ENCODE data around the gene DENND10. TPM values are rescaled to one million over a fixed set of nuclear protein-coding genes. Genes with fewer than 3 reads are reported as not detected.

The DENND10 gene
- total RNA-seq, 6 experiments from 2014 or later: 24.0 to 46.4 (median 36.1) TPM

DNA sequence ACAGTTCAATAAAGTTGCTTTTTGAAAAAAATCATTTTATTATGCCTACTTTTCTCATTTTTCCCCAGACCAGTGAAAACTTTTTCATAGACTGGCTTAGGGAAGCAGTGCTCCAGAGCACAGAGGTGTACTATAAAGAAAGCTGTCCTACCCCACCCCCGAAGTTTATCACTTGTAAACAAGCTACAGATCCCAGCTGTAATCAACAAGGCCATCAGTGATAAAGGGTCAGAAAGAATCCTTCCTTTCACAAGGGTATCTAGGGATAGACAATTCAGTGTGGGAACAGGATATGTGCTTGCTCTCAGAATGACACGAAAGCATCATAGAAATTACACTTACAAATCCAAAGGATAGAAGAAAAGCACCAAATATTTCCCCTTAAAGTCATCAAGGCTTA is 70.2 kb downstream of the DENND10 start:
- no peak for ATAC-seq
- TF ChIP-seq, protein P1, sequence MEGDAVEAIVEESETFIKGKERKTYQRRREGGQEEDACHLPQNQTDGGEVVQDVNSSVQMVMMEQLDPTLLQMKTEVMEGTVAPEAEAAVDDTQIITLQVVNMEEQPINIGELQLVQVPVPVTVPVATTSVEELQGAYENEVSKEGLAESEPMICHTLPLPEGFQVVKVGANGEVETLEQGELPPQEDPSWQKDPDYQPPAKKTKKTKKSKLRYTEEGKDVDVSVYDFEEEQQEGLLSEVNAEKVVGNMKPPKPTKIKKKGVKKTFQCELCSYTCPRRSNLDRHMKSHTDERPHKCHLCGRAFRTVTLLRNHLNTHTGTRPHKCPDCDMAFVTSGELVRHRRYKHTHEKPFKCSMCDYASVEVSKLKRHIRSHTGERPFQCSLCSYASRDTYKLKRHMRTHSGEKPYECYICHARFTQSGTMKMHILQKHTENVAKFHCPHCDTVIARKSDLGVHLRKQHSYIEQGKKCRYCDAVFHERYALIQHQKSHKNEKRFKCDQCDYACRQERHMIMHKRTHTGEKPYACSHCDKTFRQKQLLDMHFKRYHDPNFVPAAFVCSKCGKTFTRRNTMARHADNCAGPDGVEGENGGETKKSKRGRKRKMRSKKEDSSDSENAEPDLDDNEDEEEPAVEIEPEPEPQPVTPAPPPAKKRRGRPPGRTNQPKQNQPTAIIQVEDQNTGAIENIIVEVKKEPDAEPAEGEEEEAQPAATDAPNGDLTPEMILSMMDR (IDR thresholded peaks at IDR 0.05): no peak
- TF ChIP-seq POLR2A (IDR thresholded peaks at IDR 0.05): no peak
- Histone ChIP-seq H3K27ac (no peak overlapping the region), H3K4me1 (peaks cover 0 to 10% (median 3%) of the 10 kb centered on the region in 4 donors), H3K27me3 (no peaks in the 10 kb centered on the region), H3K4me3 (no peak overlapping the region), H3K36me3 (peaks cover 0 to 48% (median 26%) of the 10 kb centered on the region in 4 donors), H3K9me3 (no peaks in the 10 kb centered on the region)
- WGBS (ENCODE audit: insufficient coverage, low coverage, low lambda C conversion rate, missing lambda C conversion rate): 59% methylated on average over 2 of the region's 2 CpGs
- intact Hi-C loops (cut with DNase I): no loop called here
- DNase-seq: no peak

DNA sequence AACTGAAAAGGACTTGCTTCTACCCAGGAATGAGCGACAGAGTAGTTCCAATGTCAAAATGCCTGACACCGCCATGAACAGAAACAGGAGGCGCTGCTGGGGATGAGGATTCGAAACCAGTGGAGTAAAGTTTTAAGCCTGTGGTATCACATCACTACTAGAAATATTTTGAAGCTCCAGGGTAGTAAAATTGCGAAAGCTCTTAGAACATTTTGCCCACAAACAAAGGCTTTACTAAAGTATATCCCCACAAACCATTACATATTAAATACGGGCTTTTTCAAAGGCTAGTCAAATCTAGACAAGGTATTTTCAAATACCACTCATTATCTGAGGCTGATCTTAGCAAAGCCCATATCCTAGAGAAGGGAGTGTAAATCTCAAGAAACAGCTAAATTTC is 72.3 kb downstream of the DENND10 start:
- peaks cover 0 to 10% (median 3%) of the 10 kb centered on the region in 4 donors for H3K4me1 ChIP-seq
- H3K27ac ChIP-seq: no peak overlapping the region
- ATAC-seq (no peak), DNase-seq (no peak)
- no peaks in the 10 kb centered on the region for H3K27me3 ChIP-seq
- intact Hi-C loops (cut with DNase I): no loop called here
- WGBS (ENCODE audit: insufficient coverage, low coverage, low lambda C conversion rate, missing lambda C conversion rate): 79% methylated on average over 6 of the region's 6 CpGs
- peaks cover 0 to 37% (median 20%) of the 10 kb centered on the region in 4 donors for H3K36me3 ChIP-seq
- no peak overlapping the region for H3K4me3 ChIP-seq
- no peak for TF ChIP-seq POLR2A (IDR thresholded peaks at IDR 0.05)
- TF ChIP-seq, protein P1 (IDR thresholded peaks at IDR 0.05): no peak
- no peaks in the 10 kb centered on the region for H3K9me3 ChIP-seq

DNA sequence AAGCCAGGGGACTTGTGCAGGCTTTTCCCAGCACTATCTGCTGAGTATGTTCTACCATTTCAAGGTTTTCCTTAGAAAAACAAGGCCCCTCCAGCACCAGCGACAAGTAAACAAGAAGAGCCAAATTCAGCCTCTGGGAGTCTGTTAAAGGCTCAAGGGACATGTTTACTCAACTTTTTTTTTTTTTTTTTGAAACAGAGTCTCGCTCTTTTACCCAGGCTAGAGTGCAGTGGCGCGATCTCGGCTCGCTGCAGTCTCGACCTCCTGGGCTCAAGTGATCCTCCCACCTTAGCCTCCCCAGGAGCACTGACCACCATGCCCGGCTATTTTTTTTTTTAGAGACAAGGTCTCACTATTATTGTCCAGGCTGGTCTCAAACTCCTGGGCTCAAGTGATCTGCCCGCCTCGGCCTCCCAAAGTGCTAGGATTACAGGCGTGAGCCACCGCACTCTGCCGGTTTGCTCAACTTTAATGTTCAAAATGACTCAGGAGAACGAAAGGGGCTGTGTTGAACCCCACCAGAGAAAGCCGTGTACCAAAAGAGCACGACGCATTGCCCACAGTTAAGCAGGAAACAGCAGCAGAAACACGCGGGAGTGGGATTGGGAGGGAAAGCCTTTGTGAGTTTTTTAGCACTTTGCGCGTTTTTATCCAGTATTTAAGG is 73.9 kb downstream of the DENND10 start:
- peak overlapping the region; percentile 89 to 93 (median 92) for H3K27ac ChIP-seq
- no peaks in the 10 kb centered on the region for H3K9me3 ChIP-seq
- H3K4me1 ChIP-seq: peaks cover 0 to 10% (median 3%) of the 10 kb centered on the region in 4 donors
- TF ChIP-seq, protein P1 (IDR thresholded peaks at IDR 0.05): no peak
- TF ChIP-seq POLR2A (IDR thresholded peaks at IDR 0.05): no peak
- ATAC-seq: peak; percentile 24 to 52 (median 36)
- 2% methylated on average over 20 of the region's 21 CpGs for WGBS (ENCODE audit: insufficient coverage, low coverage, low lambda C conversion rate, missing lambda C conversion rate)
- DNase-seq: no peak
- H3K27me3 ChIP-seq: no peaks in the 10 kb centered on the region
- peaks cover 0 to 20% (median 9%) of the 10 kb centered on the region in 4 donors for H3K36me3 ChIP-seq
- intact Hi-C loops (cut with DNase I): no loop called here
- H3K4me3 ChIP-seq: peak overlapping the region; percentile 84 to 94 (median 94)

DNA sequence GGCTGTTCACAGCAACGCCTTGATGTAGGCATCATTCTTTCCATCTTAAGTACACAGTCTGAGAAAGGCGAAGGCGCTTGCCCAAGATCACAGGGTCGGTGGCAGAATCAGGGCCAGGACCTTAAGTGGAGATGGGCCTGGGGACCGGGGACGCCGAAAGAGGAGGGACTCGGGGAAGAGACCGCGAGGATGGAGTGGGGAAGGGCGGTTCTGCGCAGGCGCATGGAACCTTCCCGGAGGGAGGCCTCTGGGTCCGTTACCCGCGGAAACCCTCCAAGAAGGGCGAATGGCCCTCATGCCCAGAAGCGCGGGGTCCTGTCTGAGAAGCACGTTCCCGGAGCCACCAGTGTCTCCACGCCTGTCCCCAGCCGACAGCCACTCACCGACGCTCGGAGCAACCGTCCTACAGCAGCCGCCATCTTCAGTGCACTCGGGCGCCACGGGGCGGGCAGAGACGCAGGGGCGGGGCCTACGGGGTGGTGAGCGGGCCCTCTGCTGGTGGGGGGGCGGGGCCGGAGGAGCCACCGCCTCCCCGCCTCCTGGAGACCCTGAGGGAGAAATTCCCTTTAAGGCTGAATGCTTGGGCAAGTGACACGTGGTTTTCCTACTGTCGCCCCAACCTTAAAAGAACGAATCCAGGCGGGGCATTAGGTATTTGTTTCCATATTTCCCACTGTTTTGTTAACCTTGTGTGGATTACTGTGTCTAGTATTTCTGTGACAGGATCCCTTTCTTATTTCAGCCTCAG is 74.6 kb downstream of the DENND10 start, which contains the start of gene PRDX3:
Gene PRDX3, minus strand, starts transcription at position 441 of the 748 bp plus-strand sequence. Its CDS starts 22 bp downstream, at position 419.
- peak within 1 kb of the TSS; percentile 89 to 93 (median 92) for H3K27ac ChIP-seq
- no peaks in the 10 kb centered on the region for H3K27me3 ChIP-seq
- intact Hi-C loops (cut with DNase I): no loop called here
- peaks cover 0 to 10% (median 3%) of the 10 kb centered on the region in 4 donors for H3K4me1 ChIP-seq
- H3K9me3 ChIP-seq: no peaks in the 10 kb centered on the region
- peaks cover 0 to 13% (median 6%) of the 10 kb centered on the region in 4 donors for H3K36me3 ChIP-seq
- ATAC-seq: peak; percentile 99 to 100 (median 99)
- peak; percentile 93 to 95 (median 95) for DNase-seq
- H3K4me3 ChIP-seq: peak within 1 kb of the TSS; percentile 84 to 94 (median 94)
- TF ChIP-seq, protein P1 (IDR thresholded peaks at IDR 0.05): peak; percentile 6 to 37 (median 22)
- TF ChIP-seq POLR2A (IDR thresholded peaks at IDR 0.05): peak; percentile 63
- WGBS (ENCODE audit: insufficient coverage, low coverage, low lambda C conversion rate, missing lambda C conversion rate): 0% methylated on average over 17 of the region's 45 CpGs
